ENCODE data around the gene PBX3.

PBX3 gene

GRCh38 chr9:125755340-125755739 lies 8.2 kb downstream of the PBX3 start:
- TF ChIP-seq ARNT (IDR thresholded peaks at IDR 0.05) (no peak), LEF1 (IDR thresholded peaks at IDR 0.05; ENCODE audit: borderline replicate concordance) (no peak), L3MBTL2 (conservative IDR thresholded peaks at IDR 0.05) (no peak), ZNF384 (IDR thresholded peaks at IDR 0.05) (peak; percentile 73), PKNOX1 (IDR thresholded peaks at IDR 0.05) (peak; percentile 74), FOXM1 (IDR thresholded peaks at IDR 0.05; ENCODE audit: borderline replicate concordance) (no peak)
- DNase-seq (ENCODE audit: extremely low spot score): no peak
- CTCF ChIA-PET: no interaction called here
- POLR2A ChIA-PET: no interaction called here

GRCh38 chr9:125756518-125756917 lies 9.3 kb downstream of the PBX3 start:
- DNase-seq (ENCODE audit: extremely low spot score): no peak
- ChIA-PET POLR2A (no interaction called here), CTCF (interaction anchor here (0.6 kb wide), 1 partner anchor 314 kb away, joined by 4 read pairs; no protein-coding TSS in a partner anchor)
- TF ChIP-seq FOXK2 (IDR thresholded peaks at IDR 0.05) (no peak), SP1 (IDR thresholded peaks at IDR 0.05) (no peak), TARDBP (IDR thresholded peaks at IDR 0.05) (no peak), BHLHE40 (IDR thresholded peaks at IDR 0.05; ENCODE audit: borderline replicate concordance) (no peak), ARNT (IDR thresholded peaks at IDR 0.05) (no peak), PKNOX1 (IDR thresholded peaks at IDR 0.05) (no peak), SUZ12 (IDR thresholded peaks at IDR 0.05) (no peak), ZNF384 (IDR thresholded peaks at IDR 0.05) (no peak), L3MBTL2 (conservative IDR thresholded peaks at IDR 0.05) (no peak), LEF1 (IDR thresholded peaks at IDR 0.05; ENCODE audit: borderline replicate concordance) (no peak), NFRKB (IDR thresholded peaks at IDR 0.05) (no peak), ELF4 (IDR thresholded peaks at IDR 0.05) (no peak), FOXA1 (IDR thresholded peaks at IDR 0.05) (no peak), CTBP1 (IDR thresholded peaks at IDR 0.05; ENCODE audit: borderline replicate concordance) (no peak)

GRCh38 chr9:125757834-125758233 lies 10.7 kb downstream of the PBX3 start:
- ChIA-PET CTCF (no interaction called here), POLR2A (no interaction called here)
- TF ChIP-seq HDGF (IDR thresholded peaks at IDR 0.05; ENCODE audit: borderline replicate concordance) (no peak), CTBP1 (IDR thresholded peaks at IDR 0.05; ENCODE audit: borderline replicate concordance) (no peak), LEF1 (IDR thresholded peaks at IDR 0.05; ENCODE audit: borderline replicate concordance) (no peak), TARDBP (IDR thresholded peaks at IDR 0.05) (no peak)
- DNase-seq (ENCODE audit: extremely low spot score): no peak

GRCh38 chr9:125758986-125759763 lies 12.0 kb downstream of the PBX3 start:
- ChIA-PET CTCF (no interaction called here), POLR2A (interaction anchor here (2.1 kb wide), 1 partner anchor 52 kb away, joined by 7 read pairs; the partner anchor contains the start of gene MAPKAP1)
- TF ChIP-seq PKNOX1 (IDR thresholded peaks at IDR 0.05) (peak; percentile 81), SP1 (IDR thresholded peaks at IDR 0.05) (no peak)
- DNase-seq (ENCODE audit: extremely low spot score): no peak

- ChIA-PET CTCF (no interaction called here), POLR2A (interaction anchor here (2.1 kb wide), 1 partner anchor 53 kb away, joined by 7 read pairs; the partner anchor contains the start of gene MAPKAP1)
- no peak for DNase-seq (ENCODE audit: extremely low spot score)
- TF ChIP-seq FOXK2 (IDR thresholded peaks at IDR 0.05): no peak
- no peak for TF ChIP-seq FOXA1 (IDR thresholded peaks at IDR 0.05)
Measured at GRCh38 chr9:125759764-125760129, 12.6 kb downstream of the PBX3 start.

GRCh38 chr9:125760537-125760936 lies 13.4 kb downstream of the PBX3 start:
- CTCF ChIA-PET: no interaction called here
- TF ChIP-seq FOXM1 (IDR thresholded peaks at IDR 0.05; ENCODE audit: borderline replicate concordance) (no peak), L3MBTL2 (conservative IDR thresholded peaks at IDR 0.05) (no peak), FOXA1 (IDR thresholded peaks at IDR 0.05) (no peak), HDGF (IDR thresholded peaks at IDR 0.05; ENCODE audit: borderline replicate concordance) (no peak), TARDBP (IDR thresholded peaks at IDR 0.05) (no peak), FOXK2 (IDR thresholded peaks at IDR 0.05) (no peak), ARNT (IDR thresholded peaks at IDR 0.05) (no peak), PKNOX1 (IDR thresholded peaks at IDR 0.05) (no peak), SUZ12 (IDR thresholded peaks at IDR 0.05) (no peak), ELF4 (IDR thresholded peaks at IDR 0.05) (no peak)
- no peak for DNase-seq (ENCODE audit: extremely low spot score)
- POLR2A ChIA-PET: interaction anchor here (0.7 kb wide), 1 partner anchor 205 kb away, joined by 3 read pairs; no protein-coding TSS in a partner anchor
